Suprapubic skin (tissue), 4 donors: ENCODE results near the gene ATXN10. TPM values are rescaled to one million over a fixed set of nuclear protein-coding genes. Genes with fewer than 3 reads are reported as not detected.
A peak's percentile ranks its signal among the peaks of the same experiment; 100 is the strongest.

Experiments
- DNase-seq, 2 donors: peaks; one replicate each; pipeline ENCODE4 v3.0.0-alpha.2; 2019; ENCODE audit warnings: low spot score in 2 of 2
- H3K27ac ChIP-seq: fragments of 200-600 bp; sonication (generic); one replicate; pipeline ENCODE4 v1.5.1; 2019
- H3K27me3 ChIP-seq: fragments of 200-600 bp; sonication (generic); one replicate; pipeline ENCODE4 v1.5.1; 2019
- H3K36me3 ChIP-seq: fragments of 200-600 bp; sonication (generic); one replicate; pipeline ENCODE4 v1.5.1; 2019
- H3K4me1 ChIP-seq: fragments of 200-600 bp; sonication (generic); one replicate; pipeline ENCODE4 v1.5.1; 2019
- H3K4me3 ChIP-seq: fragments of 200-600 bp; sonication (generic); one replicate; pipeline ENCODE4 v1.5.1; 2019; ENCODE audit warnings: mild to moderate bottlenecking
- H3K9me3 ChIP-seq: fragments of 200-600 bp; sonication (generic); one replicate; pipeline ENCODE4 v1.5.1; 2019
- EP300 ChIP-seq: sonication (generic); formaldehyde crosslinking; IDR thresholded peaks from one replicate; pipeline ENCODE4 v1.6.1; 2017; ENCODE audit warnings: antibody characterized with exemption
- POLR2A ChIP-seq, 2 donors: fragments of 450-650 bp; IDR thresholded peaks; one replicate each; pipeline ENCODE4 v1.6.1; 2017; ENCODE audit warnings: antibody characterized with exemption in 2 of 2, mild to moderate bottlenecking in 2 of 2, moderate library complexity in 2 of 2
- POLR2AphosphoS5 ChIP-seq, 3 donors: sonication (generic); formaldehyde crosslinking; IDR thresholded peaks; one replicate each; pipeline ENCODE4 v1.6.1; 2017; ENCODE audit warnings: antibody characterized with exemption in 3 of 3
- WGBS: methylation state at CpG from one replicate; pipeline ENCODE4 v1.1.5; 2018; 5-methylcytosine and 5-hydroxymethylcytosine counted together
- total RNA-seq, 4 donors: library from RNA; depleted of rRNA; stranded (reverse); fragments of >200 nt; gene quantifications; one replicate each; pipeline ENCODE4 v1.1.0, GENCODE V29; 2016
- TF ChIP-seq, protein P1 (sequence below), 2 donors: fragments of 200-600 bp in 1 of 2; fragments of 450-650 bp in 1 of 2; sonication (generic) in 1 of 2; IDR thresholded peaks; one replicate each; pipeline ENCODE4 v1.5.1; 2016 to 2019; ENCODE audit warnings: antibody characterized with exemption in 2 of 2, mild to moderate bottlenecking in 1 of 2, moderate library complexity in 1 of 2

ATXN10 gene
- total RNA-seq, 4 donors from 2014 or later: 63.2 to 79.0 (median 68.8) TPM

DNA sequence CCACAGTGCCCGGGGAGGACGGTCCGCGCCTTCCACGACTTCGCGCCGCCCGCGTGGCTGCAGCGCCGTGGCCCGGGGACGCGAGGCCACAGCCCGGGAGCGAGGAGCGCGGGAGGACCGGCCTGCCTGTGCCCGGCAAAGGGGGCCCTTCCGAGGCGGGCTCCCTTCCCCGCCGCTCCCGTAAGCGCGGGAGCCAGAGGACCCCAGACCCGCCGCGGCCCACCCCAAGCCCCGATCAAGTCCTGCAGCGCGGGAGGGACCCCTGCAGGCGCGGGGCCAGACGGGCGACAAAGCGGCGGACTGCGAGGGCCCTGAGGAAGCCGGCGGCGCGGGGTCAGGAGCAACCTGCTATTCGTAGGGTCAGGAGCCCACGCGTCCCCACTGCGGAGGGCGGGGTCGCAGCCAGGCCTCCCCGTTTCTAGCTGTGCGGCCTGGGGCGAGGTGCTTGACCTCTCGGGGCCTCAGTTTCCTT is 195.0 kb downstream of the ATXN10 start:
- Histone ChIP-seq H3K9me3 (no peaks in the 10 kb centered on the region), H3K4me3 (peak overlapping the region; percentile 44), H3K4me1 (peaks cover 47% of the 10 kb centered on the region), H3K27me3 (peaks cover 36% of the 10 kb centered on the region), H3K36me3 (no peaks in the 10 kb centered on the region), H3K27ac (peak overlapping the region; percentile 19)
- DNase-seq: peak in 1 of 2 donors; percentile 55
- TF ChIP-seq POLR2AphosphoS5 (IDR thresholded peaks at IDR 0.05) (no peak), EP300 (no peak), POLR2A (IDR thresholded peaks at IDR 0.05) (no peak)
- TF ChIP-seq, protein P1, sequence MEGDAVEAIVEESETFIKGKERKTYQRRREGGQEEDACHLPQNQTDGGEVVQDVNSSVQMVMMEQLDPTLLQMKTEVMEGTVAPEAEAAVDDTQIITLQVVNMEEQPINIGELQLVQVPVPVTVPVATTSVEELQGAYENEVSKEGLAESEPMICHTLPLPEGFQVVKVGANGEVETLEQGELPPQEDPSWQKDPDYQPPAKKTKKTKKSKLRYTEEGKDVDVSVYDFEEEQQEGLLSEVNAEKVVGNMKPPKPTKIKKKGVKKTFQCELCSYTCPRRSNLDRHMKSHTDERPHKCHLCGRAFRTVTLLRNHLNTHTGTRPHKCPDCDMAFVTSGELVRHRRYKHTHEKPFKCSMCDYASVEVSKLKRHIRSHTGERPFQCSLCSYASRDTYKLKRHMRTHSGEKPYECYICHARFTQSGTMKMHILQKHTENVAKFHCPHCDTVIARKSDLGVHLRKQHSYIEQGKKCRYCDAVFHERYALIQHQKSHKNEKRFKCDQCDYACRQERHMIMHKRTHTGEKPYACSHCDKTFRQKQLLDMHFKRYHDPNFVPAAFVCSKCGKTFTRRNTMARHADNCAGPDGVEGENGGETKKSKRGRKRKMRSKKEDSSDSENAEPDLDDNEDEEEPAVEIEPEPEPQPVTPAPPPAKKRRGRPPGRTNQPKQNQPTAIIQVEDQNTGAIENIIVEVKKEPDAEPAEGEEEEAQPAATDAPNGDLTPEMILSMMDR (IDR thresholded peaks at IDR 0.05): no peak
- 2% methylated on average over 13 of the region's 55 CpGs for WGBS

DNA sequence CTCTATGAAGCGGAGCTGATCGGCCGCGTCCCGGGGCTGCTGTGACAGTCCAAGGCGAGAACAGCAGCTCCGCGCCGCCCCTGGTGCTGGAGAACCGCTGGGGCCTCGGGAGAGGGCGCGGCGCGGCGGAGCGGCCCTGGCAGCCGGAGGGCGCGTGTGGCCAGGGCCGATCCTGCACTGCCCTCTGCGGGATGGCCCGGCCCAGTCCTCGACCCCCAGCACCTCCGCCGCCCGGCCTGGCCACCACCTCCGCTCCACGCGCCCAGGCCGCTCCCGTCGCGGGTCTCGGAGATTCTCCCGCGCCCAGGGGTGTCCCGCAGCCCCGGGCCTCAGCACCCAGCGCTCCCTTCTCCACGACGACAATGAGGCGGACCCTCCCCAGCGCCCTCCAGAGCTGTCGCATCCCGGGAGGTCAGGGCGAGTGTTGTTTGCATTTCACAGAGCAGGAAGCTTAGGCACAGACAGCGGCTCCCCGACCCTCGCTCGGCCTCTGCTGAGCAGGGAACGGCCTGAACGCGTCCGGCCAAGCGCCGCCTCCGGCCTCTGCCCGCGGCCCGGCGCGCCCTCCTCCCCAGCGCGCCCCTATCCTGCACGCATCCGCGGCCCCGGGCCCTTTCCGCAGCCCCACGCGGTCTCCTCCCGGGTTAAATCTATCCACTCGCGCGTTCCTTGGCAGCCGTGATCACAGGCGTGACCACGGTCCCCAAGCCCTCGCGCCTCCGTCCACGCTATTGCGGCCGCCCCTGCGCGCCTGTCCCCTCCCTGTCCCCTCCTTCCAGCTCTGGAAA is 195.7 kb downstream of the ATXN10 start:
- H3K27me3 ChIP-seq: peaks cover 36% of the 10 kb centered on the region
- H3K36me3 ChIP-seq: no peaks in the 10 kb centered on the region
- peak overlapping the region; percentile 44 for H3K4me3 ChIP-seq
- peak in 1 of 2 donors; percentile 60 for DNase-seq
- 6% methylated on average over 29 of the region's 87 CpGs for WGBS
- peaks cover 47% of the 10 kb centered on the region for H3K4me1 ChIP-seq
- TF ChIP-seq, protein P1 (IDR thresholded peaks at IDR 0.05): peak in 1 of 2 donors; percentile 6
- no peak for TF ChIP-seq POLR2AphosphoS5 (IDR thresholded peaks at IDR 0.05)
- peaks cover under 1% of the 10 kb centered on the region for H3K9me3 ChIP-seq
- no peak overlapping the region for H3K27ac ChIP-seq

DNA sequence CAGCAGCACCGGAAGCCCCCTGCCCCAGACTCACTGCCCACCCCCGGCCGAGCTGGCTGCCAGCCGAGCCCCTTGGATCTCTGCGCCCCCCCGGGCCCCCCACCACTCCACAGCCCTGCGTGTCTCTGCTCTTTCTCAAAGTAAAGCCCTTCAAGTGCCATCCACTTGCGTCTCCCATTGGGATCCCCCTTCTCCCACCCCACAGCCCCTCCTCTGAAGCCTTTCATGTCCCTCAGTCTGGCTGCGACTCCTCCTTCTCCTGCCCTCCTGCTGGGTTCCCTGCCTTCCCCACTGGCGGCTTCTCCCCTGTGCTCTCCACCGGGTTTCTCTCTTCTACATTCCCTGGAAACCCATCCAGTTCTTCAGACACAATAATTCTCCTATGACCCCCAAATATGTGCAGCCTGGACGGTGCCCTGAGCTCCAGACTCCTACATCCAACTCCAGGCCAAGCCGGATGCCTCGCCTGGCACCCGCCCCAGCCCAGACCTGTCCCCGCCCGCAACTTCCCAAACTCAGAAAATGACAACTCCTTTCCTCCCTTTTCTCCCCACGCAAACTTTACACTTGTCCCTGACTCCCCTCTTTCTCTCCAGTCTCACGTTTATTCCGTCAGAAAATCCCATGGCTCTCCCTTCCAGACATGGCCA is 196.4 kb downstream of the ATXN10 start:
- TF ChIP-seq EP300 (no peak), POLR2A (IDR thresholded peaks at IDR 0.05) (no peak), POLR2AphosphoS5 (IDR thresholded peaks at IDR 0.05) (no peak)
- TF ChIP-seq, protein P1 (IDR thresholded peaks at IDR 0.05): no peak
- DNase-seq: peak in 1 of 2 donors; percentile 48
- peak overlapping the region; percentile 44 for H3K4me3 ChIP-seq
- peaks cover 47% of the 10 kb centered on the region for H3K4me1 ChIP-seq
- 15% methylated on average over 20 of the region's 20 CpGs for WGBS
- peaks cover 36% of the 10 kb centered on the region for H3K27me3 ChIP-seq
- peaks cover 3% of the 10 kb centered on the region for H3K9me3 ChIP-seq
- H3K27ac ChIP-seq: no peak overlapping the region
- no peaks in the 10 kb centered on the region for H3K36me3 ChIP-seq

DNA sequence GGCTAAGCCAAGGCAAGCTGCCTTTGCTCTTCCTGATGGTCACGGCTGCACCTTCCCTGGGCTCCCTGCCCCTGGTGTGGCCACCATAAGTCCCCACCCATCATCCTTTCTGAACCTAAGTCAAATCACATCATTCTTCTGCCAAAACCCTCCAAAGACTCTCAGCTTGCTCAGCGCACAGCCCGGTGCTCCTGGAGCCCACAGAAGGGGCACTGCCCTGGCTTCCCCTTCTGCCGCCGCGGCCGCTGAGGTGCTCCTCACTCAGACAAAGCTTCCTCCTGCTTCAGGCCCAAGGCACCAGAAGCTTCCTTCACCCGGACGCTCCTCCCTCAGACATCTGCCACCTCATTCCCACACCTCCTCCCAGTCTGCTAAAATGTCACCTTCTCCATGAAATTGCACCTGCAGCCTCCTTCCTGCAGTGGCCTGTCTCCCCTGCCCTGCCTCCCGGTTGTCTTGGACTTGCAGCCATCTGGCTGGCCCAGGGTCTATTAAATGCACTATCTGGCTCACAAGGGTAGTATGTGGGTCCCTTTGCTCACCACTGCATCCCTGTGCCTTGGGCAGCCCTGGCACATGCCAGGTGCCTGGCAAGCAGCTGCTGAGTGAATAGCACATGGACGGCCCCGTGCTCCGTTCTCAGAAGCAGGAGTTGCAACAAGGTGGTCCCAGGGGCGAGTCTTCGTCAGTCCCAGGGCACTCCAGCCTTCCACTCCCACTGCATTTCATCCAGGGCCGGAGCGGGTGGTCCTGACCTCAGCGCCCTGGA is 197.1 kb downstream of the ATXN10 start:
- TF ChIP-seq POLR2A (IDR thresholded peaks at IDR 0.05) (no peak), EP300 (no peak), POLR2AphosphoS5 (IDR thresholded peaks at IDR 0.05) (no peak)
- TF ChIP-seq, protein P1 (IDR thresholded peaks at IDR 0.05): no peak
- DNase-seq: peak in 1 of 2 donors; percentile 61
- H3K27ac ChIP-seq: no peak overlapping the region
- peaks cover 47% of the 10 kb centered on the region for H3K4me1 ChIP-seq
- WGBS: 50% methylated on average over 10 of the region's 18 CpGs
- H3K9me3 ChIP-seq: peaks cover 3% of the 10 kb centered on the region
- H3K4me3 ChIP-seq: no peak overlapping the region
- H3K27me3 ChIP-seq: peaks cover 36% of the 10 kb centered on the region
- H3K36me3 ChIP-seq: no peaks in the 10 kb centered on the region
